ENCODE results near the gene RAB27A.

DNA sequence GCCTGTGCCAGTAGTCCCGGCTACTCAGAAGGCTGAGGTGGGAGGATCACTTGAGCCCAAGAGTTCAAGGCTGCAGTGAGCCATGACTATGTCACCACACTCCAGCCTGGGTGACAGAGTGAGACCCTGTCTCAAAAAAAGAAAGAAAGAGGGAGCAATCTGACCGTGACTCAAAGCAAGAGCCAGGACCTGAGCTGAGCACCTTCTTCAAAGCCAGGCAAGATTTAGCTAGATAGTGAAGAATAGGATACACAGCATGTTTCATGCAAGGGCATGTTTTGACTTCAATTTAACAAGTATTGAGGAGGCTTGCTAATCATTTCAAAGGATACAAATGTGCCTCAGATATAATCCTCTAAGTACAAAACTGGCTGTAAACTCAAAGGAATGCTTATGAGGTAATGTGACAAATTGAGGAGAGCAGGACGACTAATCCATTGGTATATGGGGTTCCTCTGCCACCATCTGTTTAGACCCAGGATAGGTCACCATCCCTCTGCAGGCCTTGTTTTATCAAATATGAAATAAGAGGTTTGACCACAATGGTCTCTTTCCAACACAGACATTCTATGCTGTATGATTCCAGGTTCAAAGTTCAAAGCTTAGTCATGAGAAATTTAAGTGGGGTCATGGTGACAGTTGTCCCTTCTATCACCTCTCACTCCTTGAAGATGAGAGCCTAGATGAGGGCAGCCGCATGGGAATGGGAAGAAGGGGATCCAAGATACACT lies 33.2 kb downstream of the RAB27A start:
- TF ChIP-seq, protein P1, sequence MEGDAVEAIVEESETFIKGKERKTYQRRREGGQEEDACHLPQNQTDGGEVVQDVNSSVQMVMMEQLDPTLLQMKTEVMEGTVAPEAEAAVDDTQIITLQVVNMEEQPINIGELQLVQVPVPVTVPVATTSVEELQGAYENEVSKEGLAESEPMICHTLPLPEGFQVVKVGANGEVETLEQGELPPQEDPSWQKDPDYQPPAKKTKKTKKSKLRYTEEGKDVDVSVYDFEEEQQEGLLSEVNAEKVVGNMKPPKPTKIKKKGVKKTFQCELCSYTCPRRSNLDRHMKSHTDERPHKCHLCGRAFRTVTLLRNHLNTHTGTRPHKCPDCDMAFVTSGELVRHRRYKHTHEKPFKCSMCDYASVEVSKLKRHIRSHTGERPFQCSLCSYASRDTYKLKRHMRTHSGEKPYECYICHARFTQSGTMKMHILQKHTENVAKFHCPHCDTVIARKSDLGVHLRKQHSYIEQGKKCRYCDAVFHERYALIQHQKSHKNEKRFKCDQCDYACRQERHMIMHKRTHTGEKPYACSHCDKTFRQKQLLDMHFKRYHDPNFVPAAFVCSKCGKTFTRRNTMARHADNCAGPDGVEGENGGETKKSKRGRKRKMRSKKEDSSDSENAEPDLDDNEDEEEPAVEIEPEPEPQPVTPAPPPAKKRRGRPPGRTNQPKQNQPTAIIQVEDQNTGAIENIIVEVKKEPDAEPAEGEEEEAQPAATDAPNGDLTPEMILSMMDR (optimal IDR thresholded peaks at IDR 0.05 in 1 of 3, IDR thresholded peaks at IDR 0.05 in 1 of 3, conservative IDR thresholded peaks at IDR 0.05 in 1 of 3; ENCODE audit: extremely low read depth in 1 of 3, insufficient read depth in 2 of 3, low read length in 3 of 3) = no peak
- no peak for TF ChIP-seq EZH2 (IDR thresholded peaks at IDR 0.05; ENCODE audit: low read length)
